WTC11 (cell line): Measurements from ENCODE around the gene SPATA32. TPM values are rescaled to one million over a fixed set of nuclear protein-coding genes. Genes with fewer than 3 reads are reported as not detected.

Experiments used
- ATAC-seq: fragments of 200-7000 bp; cut with Tn5 transposase; 2 replicates; pipeline ENCODE4 v1.10.0; 2021; ENCODE audit warnings: mild to moderate bottlenecking, moderate library complexity
- CTCF ChIA-PET: fragments of 300-600 bp; sonication (Branson Sonifier 250); formaldehyde crosslinking; loops from one replicate; lab custom pipeline; 2021; ENCODE audit warnings: antibody characterized with exemption; lab: Charles Lee
- POLR2A ChIA-PET: fragments of 350-600 bp; sonication (Branson Sonifier 250); formaldehyde crosslinking; loops from one replicate; lab custom pipeline; 2021; ENCODE audit warnings: antibody characterized with exemption; lab: Charles Lee
- DNase-seq: peaks from one replicate; pipeline ENCODE4 v3.0.0; 2021; ENCODE audit warnings: low spot score
- H3K27ac Mint-ChIP-seq: 2 replicates; pipeline ENCODE4 v1.8.0; 2021; ENCODE audit warnings: mixed read lengths
- H3K27me3 Mint-ChIP-seq: 2 replicates; pipeline ENCODE4 v1.8.0; 2021; ENCODE audit warnings: low read depth, mild to moderate bottlenecking, moderate library complexity, mixed read lengths
- H3K36me3 Mint-ChIP-seq: 2 replicates; pipeline ENCODE4 v1.8.0; 2021; ENCODE audit warnings: mixed read lengths
- H3K4me1 Mint-ChIP-seq: 2 replicates; pipeline ENCODE4 v1.8.0; 2022; ENCODE audit warnings: mixed read lengths
- H3K4me3 Mint-ChIP-seq: 2 replicates; pipeline ENCODE4 v1.8.0; 2021; ENCODE audit warnings: mild to moderate bottlenecking, moderate library complexity, mixed read lengths
- H3K9me3 Mint-ChIP-seq: 2 replicates; pipeline ENCODE4 v1.8.0; 2021; ENCODE audit warnings: mixed read lengths
- CBFB ChIP-seq: sonication (generic); formaldehyde crosslinking; IDR thresholded peaks from 2 replicates; pipeline ENCODE4 v1.8.1; 2022; ENCODE audit warnings: mild to moderate bottlenecking, low read depth, missing genetic modification reagents
- CREM ChIP-seq: sonication (generic); formaldehyde crosslinking; IDR thresholded peaks from 2 replicates; pipeline ENCODE4 v1.8.1; 2022; ENCODE audit warnings: mild to moderate bottlenecking, missing genetic modification reagents, moderate library complexity
- ELF4 ChIP-seq: sonication (generic); formaldehyde crosslinking; IDR thresholded peaks from 2 replicates; pipeline ENCODE4 v1.8.1; 2022; ENCODE audit warnings: low read depth, mild to moderate bottlenecking, moderate library complexity, missing genetic modification reagents
- EMX1 ChIP-seq: fragments of 250-450 bp; sonication (Bioruptor Pico); IDR thresholded peaks from 2 replicates; pipeline ENCODE4 v1.8.0; 2021; ENCODE audit warnings: mild to moderate bottlenecking
- ETV6 ChIP-seq: sonication (generic); formaldehyde crosslinking; IDR thresholded peaks from 2 replicates; pipeline ENCODE4 v1.8.1; 2022; ENCODE audit warnings: mild to moderate bottlenecking, missing genetic modification reagents
- FOXK1 ChIP-seq: sonication (generic); formaldehyde crosslinking; IDR thresholded peaks from 2 replicates; pipeline ENCODE4 v1.8.0; 2022; ENCODE audit warnings: mild to moderate bottlenecking, moderate library complexity, missing genetic modification reagents
- IRF2 ChIP-seq: sonication (generic); formaldehyde crosslinking; IDR thresholded peaks from 2 replicates; pipeline ENCODE4 v1.8.0; 2022; ENCODE audit warnings: low read depth, missing genetic modification reagents, borderline replicate concordance
- NFYB ChIP-seq: sonication (generic); formaldehyde crosslinking; conservative IDR thresholded peaks from 2 replicates; pipeline ENCODE4 v1.8.0; 2022; ENCODE audit warnings: low read depth, missing genetic modification reagents
- NR1H2 ChIP-seq: sonication (generic); formaldehyde crosslinking; IDR thresholded peaks from 2 replicates; pipeline ENCODE4 v1.9.0; 2021; ENCODE audit warnings: mild to moderate bottlenecking, moderate library complexity, missing genetic modification reagents
- SMAD3 ChIP-seq: sonication (generic); formaldehyde crosslinking; IDR thresholded peaks from 2 replicates; pipeline ENCODE4 v1.8.0; 2022; ENCODE audit warnings: missing genetic modification reagents, mild to moderate bottlenecking, borderline replicate concordance
- TEAD1 ChIP-seq: sonication (generic); formaldehyde crosslinking; IDR thresholded peaks from 2 replicates; pipeline ENCODE4 v1.8.0; 2022; ENCODE audit warnings: mild to moderate bottlenecking, missing genetic modification reagents
- TP53 ChIP-seq: sonication (generic); formaldehyde crosslinking; IDR thresholded peaks from 2 replicates; pipeline ENCODE4 v1.8.1; 2023; ENCODE audit warnings: mild to moderate bottlenecking, missing genetic modification reagents
- ZNF317 ChIP-seq: sonication (generic); formaldehyde crosslinking; IDR thresholded peaks from 2 replicates; pipeline ENCODE4 v1.8.1; 2023; ENCODE audit warnings: low read depth, mild to moderate bottlenecking, moderate library complexity, missing genetic modification reagents, borderline replicate concordance
- ZNF396 ChIP-seq: fragments of 250-450 bp; sonication (Bioruptor Pico); IDR thresholded peaks from 2 replicates; pipeline ENCODE4 v1.8.0; 2021; ENCODE audit warnings: mild to moderate bottlenecking, moderate library complexity, borderline replicate concordance
- ZNF671 ChIP-seq: fragments of 250-450 bp; sonication (Bioruptor Pico); IDR thresholded peaks from 2 replicates; pipeline ENCODE4 v1.8.0; 2021; ENCODE audit warnings: mild to moderate bottlenecking
- total RNA-seq: library from RNA; stranded (reverse); gene quantifications from 3 replicates; pipeline ENCODE4 v1.2.3, GENCODE V29; 2021
- TF ChIP-seq, protein P1 (sequence below): sonication (generic); formaldehyde crosslinking; conservative IDR thresholded peaks from 2 replicates; pipeline ENCODE4 v1.8.1; 2022; ENCODE audit warnings: mild to moderate bottlenecking, missing genetic modification reagents
- TF ChIP-seq, protein P2 (sequence below): sonication (generic); formaldehyde crosslinking; IDR thresholded peaks from 2 replicates; pipeline ENCODE4 v1.8.1; 2023; ENCODE audit warnings: mild to moderate bottlenecking, missing genetic modification reagents
- TF ChIP-seq, protein P3 (sequence below): fragments of 200-600 bp; IDR thresholded peaks from 2 replicates; pipeline ENCODE4 v1.8.0; 2022; ENCODE audit warnings: antibody characterized with exemption
- TF ChIP-seq, protein P4 (sequence below): sonication (generic); formaldehyde crosslinking; IDR thresholded peaks from 2 replicates; pipeline ENCODE4 v1.8.1; 2022; ENCODE audit warnings: mild to moderate bottlenecking, missing genetic modification reagents, moderate library complexity, borderline replicate concordance
- TF ChIP-seq, protein P5 (sequence below): fragments of 250-450 bp; sonication (Bioruptor Pico); conservative IDR thresholded peaks from 2 replicates; pipeline ENCODE4 v1.9.0; 2021; ENCODE audit warnings: mild to moderate bottlenecking
- TF ChIP-seq, protein P6 (sequence below): fragments of 250-450 bp; sonication (Bioruptor Pico); IDR thresholded peaks from 2 replicates; pipeline ENCODE4 v1.9.0; 2021; ENCODE audit warnings: moderate library complexity, mild to moderate bottlenecking, inconsistent platforms, borderline replicate concordance
- TF ChIP-seq, protein P7 (sequence below): sonication (generic); formaldehyde crosslinking; IDR thresholded peaks from 2 replicates; pipeline ENCODE4 v1.8.1; 2022; ENCODE audit warnings: missing genetic modification reagents, borderline replicate concordance

The SPATA32 gene
- total RNA-seq, 1 experiment from 2014 or later: 0.15 TPM

DNA sequence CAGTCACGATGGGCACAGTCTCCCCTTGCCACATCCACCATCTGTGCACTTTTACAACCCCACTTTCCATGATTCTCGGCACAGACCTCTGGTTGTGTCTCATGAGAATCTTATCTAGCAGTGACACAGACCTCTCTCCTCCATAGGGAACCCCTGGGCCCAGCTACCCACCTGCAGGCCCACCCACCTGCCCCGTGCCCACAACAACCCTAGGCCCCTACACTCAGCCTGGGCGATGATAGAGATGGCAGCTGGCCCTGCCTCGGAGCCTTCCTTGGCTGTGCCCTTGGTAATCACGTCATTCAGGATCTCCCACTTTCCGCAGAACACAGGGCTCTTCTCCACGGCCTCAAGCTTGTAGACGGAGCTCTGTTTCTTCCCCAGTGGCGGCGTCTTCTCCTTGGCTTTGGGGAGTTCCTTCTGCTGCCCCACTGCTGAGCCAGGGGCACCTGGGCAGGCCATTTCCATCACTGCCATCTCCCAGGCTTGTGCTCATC is 28.4 kb upstream of the SPATA32 start:
- Mint-ChIP-seq H3K27me3 (no peaks in the 10 kb centered on the region), H3K36me3 (peaks cover 5% of the 10 kb centered on the region; the same call in 1 of the 2 replicates)

DNA sequence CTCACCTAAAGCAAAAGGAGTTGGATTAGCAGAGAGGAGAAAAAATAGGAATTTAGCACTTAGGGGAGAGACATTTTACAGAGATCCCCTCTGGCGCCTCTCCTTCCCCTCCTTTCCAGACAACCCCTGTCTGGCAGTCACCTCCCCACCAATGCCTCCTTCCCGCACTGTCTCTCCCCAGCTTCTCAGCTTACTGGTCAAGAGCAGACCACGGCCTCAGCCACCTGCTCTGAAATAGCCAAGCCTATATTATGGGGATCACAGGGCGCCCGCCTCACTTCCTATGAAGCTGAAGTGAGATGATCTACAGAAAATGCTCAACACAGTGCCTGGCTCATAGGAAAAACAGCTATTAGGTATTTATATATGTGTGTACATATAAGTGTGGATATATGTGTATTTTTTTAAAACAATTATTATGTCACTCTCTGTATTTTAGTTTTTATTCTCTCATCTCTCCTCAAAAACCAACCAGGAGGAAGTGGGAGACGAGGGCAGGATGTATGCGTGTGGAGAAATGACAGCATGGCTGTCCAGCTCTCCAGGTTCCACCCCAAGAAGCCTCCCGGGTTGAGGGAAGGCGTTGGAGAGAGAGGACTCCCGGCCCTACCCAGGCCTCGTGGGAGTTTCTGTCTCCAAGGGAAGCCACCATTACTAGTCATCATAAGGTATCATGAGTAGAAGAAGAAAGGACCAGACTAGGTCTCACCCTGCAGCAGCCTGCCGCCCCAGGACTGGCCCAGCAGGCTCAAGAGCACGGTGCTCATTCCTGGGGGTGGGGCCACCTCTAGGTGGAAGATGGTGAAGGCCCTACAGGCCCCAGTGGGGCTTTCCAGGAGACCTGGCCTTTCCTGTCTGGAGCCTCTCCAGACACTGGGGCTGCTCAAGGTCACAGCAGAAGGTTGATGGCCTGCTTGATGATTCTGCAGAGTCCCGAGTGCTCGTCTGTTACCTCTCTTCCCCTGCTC is 27.7 kb upstream of the SPATA32 start:
- H3K9me3 Mint-ChIP-seq: no peaks in the 10 kb centered on the region
- no peak overlapping the region for H3K27ac Mint-ChIP-seq
- POLR2A ChIA-PET: no interaction called here
- no peak overlapping the region for H3K4me3 Mint-ChIP-seq
- DNase-seq (no peak), ATAC-seq (no peak)
- H3K4me1 Mint-ChIP-seq: no peaks in the 10 kb centered on the region
- H3K36me3 Mint-ChIP-seq: peaks cover 5% of the 10 kb centered on the region; the same call in 1 of the 2 replicates
- CTCF ChIA-PET: interaction anchor here (0.9 to 1.4 kb wide), 3 partner anchors 17 to 95 kb away, joined by 3 to 4 read pairs (median 4); no protein-coding TSS in a partner anchor
- no peaks in the 10 kb centered on the region for H3K27me3 Mint-ChIP-seq
- TF ChIP-seq, protein P1, sequence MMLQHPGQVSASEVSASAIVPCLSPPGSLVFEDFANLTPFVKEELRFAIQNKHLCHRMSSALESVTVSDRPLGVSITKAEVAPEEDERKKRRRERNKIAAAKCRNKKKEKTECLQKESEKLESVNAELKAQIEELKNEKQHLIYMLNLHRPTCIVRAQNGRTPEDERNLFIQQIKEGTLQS: no peak
- TF ChIP-seq, protein P2, sequence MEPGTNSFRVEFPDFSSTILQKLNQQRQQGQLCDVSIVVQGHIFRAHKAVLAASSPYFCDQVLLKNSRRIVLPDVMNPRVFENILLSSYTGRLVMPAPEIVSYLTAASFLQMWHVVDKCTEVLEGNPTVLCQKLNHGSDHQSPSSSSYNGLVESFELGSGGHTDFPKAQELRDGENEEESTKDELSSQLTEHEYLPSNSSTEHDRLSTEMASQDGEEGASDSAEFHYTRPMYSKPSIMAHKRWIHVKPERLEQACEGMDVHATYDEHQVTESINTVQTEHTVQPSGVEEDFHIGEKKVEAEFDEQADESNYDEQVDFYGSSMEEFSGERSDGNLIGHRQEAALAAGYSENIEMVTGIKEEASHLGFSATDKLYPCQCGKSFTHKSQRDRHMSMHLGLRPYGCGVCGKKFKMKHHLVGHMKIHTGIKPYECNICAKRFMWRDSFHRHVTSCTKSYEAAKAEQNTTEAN (CRISPR knock-in tag): no peak
- TF ChIP-seq ELF4 (CRISPR knock-in tag) (no peak), EMX1 (CRISPR knock-in tag) (no peak), NR1H2 (CRISPR knock-in tag) (no peak), ZNF317 (CRISPR knock-in tag) (no peak), ETV6 (CRISPR knock-in tag) (no peak), IRF2 (CRISPR knock-in tag) (no peak)
- TF ChIP-seq, protein P3, sequence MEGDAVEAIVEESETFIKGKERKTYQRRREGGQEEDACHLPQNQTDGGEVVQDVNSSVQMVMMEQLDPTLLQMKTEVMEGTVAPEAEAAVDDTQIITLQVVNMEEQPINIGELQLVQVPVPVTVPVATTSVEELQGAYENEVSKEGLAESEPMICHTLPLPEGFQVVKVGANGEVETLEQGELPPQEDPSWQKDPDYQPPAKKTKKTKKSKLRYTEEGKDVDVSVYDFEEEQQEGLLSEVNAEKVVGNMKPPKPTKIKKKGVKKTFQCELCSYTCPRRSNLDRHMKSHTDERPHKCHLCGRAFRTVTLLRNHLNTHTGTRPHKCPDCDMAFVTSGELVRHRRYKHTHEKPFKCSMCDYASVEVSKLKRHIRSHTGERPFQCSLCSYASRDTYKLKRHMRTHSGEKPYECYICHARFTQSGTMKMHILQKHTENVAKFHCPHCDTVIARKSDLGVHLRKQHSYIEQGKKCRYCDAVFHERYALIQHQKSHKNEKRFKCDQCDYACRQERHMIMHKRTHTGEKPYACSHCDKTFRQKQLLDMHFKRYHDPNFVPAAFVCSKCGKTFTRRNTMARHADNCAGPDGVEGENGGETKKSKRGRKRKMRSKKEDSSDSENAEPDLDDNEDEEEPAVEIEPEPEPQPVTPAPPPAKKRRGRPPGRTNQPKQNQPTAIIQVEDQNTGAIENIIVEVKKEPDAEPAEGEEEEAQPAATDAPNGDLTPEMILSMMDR: no peak
- TF ChIP-seq, protein P4, sequence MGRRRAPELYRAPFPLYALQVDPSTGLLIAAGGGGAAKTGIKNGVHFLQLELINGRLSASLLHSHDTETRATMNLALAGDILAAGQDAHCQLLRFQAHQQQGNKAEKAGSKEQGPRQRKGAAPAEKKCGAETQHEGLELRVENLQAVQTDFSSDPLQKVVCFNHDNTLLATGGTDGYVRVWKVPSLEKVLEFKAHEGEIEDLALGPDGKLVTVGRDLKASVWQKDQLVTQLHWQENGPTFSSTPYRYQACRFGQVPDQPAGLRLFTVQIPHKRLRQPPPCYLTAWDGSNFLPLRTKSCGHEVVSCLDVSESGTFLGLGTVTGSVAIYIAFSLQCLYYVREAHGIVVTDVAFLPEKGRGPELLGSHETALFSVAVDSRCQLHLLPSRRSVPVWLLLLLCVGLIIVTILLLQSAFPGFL: no peak
- TF ChIP-seq, protein P5, sequence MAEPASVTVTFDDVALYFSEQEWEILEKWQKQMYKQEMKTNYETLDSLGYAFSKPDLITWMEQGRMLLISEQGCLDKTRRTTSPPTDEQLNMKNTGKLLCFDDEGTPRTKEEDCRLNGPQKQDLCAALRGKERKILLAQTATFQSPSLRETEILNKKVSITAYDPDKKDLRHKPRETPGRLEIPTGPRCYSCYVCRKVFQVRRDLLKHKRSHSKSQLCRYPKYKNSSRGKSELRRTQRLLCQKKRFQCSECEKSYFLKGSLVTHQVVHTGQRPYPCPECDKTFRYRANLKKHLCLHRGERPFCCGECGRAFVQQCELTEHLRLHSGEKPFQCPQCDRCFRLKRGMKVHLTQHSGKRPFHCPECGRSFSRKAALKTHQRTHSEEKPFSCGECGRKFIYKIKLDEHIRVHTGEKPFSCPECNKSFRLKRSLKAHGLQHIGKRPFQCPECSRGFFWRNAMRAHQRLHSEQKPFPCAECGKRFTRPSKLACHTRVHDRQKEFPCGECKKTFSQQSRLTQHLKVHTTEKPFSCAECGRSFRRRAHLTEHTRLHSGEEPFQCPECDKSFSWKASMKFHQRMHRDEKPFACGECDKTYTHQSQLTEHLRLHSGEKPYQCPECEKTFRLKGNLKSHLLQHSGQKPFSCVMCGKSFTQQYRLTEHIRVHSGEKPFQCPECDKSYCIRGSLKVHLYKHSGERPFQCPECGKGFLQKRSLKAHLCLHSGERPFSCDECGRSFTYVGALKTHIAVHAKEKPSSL (CRISPR knock-in tag): no peak
- TF ChIP-seq, protein P6, sequence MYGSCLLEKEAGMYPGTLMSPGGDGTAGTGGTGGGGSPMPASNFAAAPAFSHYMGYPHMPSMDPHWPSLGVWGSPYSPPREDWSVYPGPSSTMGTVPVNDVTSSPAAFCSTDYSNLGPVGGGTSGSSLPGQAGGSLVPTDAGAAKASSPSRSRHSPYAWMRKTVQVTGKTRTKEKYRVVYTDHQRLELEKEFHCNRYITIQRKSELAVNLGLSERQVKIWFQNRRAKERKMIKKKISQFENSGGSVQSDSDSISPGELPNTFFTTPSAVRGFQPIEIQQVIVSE: no peak

More for the DNA sequence above, 28.4 kb upstream of the SPATA32 start:
- CTCF ChIA-PET: interaction anchor here (1.2 kb wide), 2 partner anchors 16 to 55 kb away, joined by 3 to 4 read pairs; no protein-coding TSS in a partner anchor
- no peak overlapping the region for H3K27ac Mint-ChIP-seq
- TF ChIP-seq TEAD1 (no peak), ZNF671 (CRISPR knock-in tag) (no peak), CBFB (no peak), ZNF396 (CRISPR knock-in tag) (no peak), CREM (CRISPR knock-in tag) (no peak), FOXK1 (CRISPR knock-in tag) (no peak), SMAD3 (CRISPR knock-in tag) (no peak), NFYB (CRISPR knock-in tag) (no peak), TP53 (CRISPR knock-in tag) (no peak)
- TF ChIP-seq, protein P7, sequence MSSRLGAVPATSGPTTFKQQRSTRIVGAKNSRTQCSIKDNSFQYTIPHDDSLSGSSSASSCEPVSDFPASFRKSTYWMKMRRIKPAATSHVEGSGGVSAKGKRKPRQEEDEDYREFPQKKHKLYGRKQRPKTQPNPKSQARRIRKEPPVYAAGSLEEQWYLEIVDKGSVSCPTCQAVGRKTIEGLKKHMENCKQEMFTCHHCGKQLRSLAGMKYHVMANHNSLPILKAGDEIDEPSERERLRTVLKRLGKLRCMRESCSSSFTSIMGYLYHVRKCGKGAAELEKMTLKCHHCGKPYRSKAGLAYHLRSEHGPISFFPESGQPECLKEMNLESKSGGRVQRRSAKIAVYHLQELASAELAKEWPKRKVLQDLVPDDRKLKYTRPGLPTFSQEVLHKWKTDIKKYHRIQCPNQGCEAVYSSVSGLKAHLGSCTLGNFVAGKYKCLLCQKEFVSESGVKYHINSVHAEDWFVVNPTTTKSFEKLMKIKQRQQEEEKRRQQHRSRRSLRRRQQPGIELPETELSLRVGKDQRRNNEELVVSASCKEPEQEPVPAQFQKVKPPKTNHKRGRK (CRISPR knock-in tag): no peak
- TF ChIP-seq, protein P3: no peak
- no peaks in the 10 kb centered on the region for H3K9me3 Mint-ChIP-seq
- POLR2A ChIA-PET: no interaction called here
- no peaks in the 10 kb centered on the region for H3K4me1 Mint-ChIP-seq
- no peak for DNase-seq
- ATAC-seq: no peak
- no peak overlapping the region for H3K4me3 Mint-ChIP-seq
